Measurements from ENCODE around the gene KIF26A.

The KIF26A gene

DNA sequence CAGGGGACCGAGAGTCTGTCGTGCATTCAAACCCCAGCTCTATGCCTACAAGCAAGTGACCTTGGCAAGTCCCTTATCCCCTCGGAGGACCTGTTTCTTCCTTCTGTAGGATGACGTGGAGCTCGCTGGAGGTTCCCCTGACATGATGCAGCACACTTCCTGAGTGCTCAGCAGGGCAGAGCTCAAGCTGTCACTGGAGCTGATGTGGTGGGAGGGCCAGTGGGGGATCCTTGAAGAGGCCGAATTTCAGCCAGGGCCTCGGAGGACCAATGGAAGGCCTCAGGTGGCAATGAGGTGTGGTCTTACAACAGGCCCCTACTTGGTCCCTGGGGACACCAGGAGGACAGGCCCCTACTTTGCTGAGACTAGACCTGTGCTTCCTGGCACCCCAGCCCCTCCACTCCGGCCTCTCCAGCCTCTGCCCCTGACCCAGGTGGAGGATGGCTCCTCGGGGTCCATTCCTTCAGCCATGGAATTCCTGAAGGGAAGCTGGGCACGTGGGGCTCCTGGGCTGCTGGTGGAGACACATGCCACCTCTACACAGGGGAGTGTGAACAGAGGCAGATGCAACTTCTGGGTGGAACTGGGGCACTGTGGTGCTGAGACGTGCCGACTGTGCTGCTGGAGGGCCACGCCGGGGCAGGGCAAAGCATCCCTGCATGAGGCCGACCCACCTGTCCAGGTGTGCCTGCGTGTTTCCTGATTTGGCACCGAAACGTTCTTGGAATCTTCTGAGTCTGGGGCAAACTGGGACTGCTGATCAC, 18.7 kb upstream of the KIF26A start:
- no peak for DNase-seq (ENCODE audit: low read depth)
- no peak for TF ChIP-seq CTCF (IDR thresholded peaks at IDR 0.05; ENCODE audit: low read depth, low read length, missing control alignments)
- H3K4me3 ChIP-seq (ENCODE audit: low read depth, low read length) = no peak overlapping the region

GRCh38 chr14:104120281-104120741, 18.1 kb upstream of the KIF26A start:
- H3K4me3 ChIP-seq (ENCODE audit: low read depth, low read length) = no peak overlapping the region
- TF ChIP-seq CTCF (IDR thresholded peaks at IDR 0.05; ENCODE audit: low read depth, low read length, missing control alignments) = no peak
- no peak for DNase-seq (ENCODE audit: low read depth)

GRCh38 chr14:104121142-104121541, 17.2 kb upstream of the KIF26A start:
- TF ChIP-seq CTCF (IDR thresholded peaks at IDR 0.05; ENCODE audit: low read depth, low read length, missing control alignments) = no peak
- DNase-seq (ENCODE audit: low read depth) = no peak
- H3K4me3 ChIP-seq (ENCODE audit: low read depth, low read length) = no peak overlapping the region

- no peak for TF ChIP-seq CTCF (IDR thresholded peaks at IDR 0.05; ENCODE audit: low read depth, low read length, missing control alignments)
- no peak for DNase-seq (ENCODE audit: low read depth)
- no peak overlapping the region for H3K4me3 ChIP-seq (ENCODE audit: low read depth, low read length)
Measured at GRCh38 chr14:104123879-104124278, 14.5 kb upstream of the KIF26A start.

- H3K4me3 ChIP-seq (ENCODE audit: low read depth, low read length) = no peak overlapping the region
- no peak for TF ChIP-seq CTCF (IDR thresholded peaks at IDR 0.05; ENCODE audit: low read depth, low read length, missing control alignments)
- DNase-seq (ENCODE audit: low read depth) = no peak
Measured at GRCh38 chr14:104125011-104125410, 13.4 kb upstream of the KIF26A start.

- H3K4me3 ChIP-seq (ENCODE audit: low read depth, low read length) = no peak overlapping the region
- no peak for TF ChIP-seq CTCF (IDR thresholded peaks at IDR 0.05; ENCODE audit: low read depth, low read length, missing control alignments)
- DNase-seq (ENCODE audit: low read depth) = no peak
Measured at GRCh38 chr14:104126753-104127152, 11.6 kb upstream of the KIF26A start.

DNA sequence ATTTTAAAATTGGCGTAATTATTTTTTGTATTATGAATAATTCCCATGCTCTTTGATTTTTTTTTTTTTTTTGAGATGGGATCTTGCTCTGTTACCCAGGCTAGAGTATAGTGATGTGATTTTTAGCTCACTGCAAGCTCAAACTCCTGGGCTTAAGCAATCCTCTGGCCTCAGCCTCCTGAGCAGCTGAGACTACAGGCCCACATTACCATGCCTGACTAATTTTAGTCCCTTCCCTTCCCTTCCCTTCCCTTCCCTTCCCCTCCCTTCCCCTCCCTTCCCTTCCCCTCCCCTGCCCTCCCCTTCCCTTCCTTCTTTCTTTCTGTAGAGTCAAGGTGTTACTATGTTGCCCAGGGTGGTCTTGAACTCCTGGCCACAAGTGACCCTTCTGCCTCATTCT, 9.4 kb upstream of the KIF26A start:
- no peak overlapping the region for H3K4me3 ChIP-seq (ENCODE audit: low read depth, low read length)
- no peak for TF ChIP-seq CTCF (IDR thresholded peaks at IDR 0.05; ENCODE audit: low read depth, low read length, missing control alignments)
- no peak for DNase-seq (ENCODE audit: low read depth)
